ENCODE results near the gene MRPL24. TPM values are rescaled to one million over a fixed set of nuclear protein-coding genes. Genes with fewer than 3 reads are reported as not detected.

MRPL24 gene
- total RNA-seq, 1 experiment from 2014 or later = 85.3 TPM

GRCh38 chr1:156721535-156721934 is 19.4 kb downstream of the MRPL24 start:
- Histone ChIP-seq H3K27me3 (ENCODE audit: insufficient read depth, low read depth) (no peaks in the 10 kb centered on the region), H3K79me2 (ENCODE audit: low read depth) (peaks cover 40% of the 10 kb centered on the region), H3K36me3 (ENCODE audit: low read depth) (peaks cover 21% of the 10 kb centered on the region), H3K4me2 (no peak overlapping the region), H3K27ac (no peak overlapping the region), H4K20me1 (ENCODE audit: insufficient read depth) (peaks cover 33% of the 10 kb centered on the region), H3K4me3 (no peak overlapping the region), H3K9me2 (ENCODE audit: insufficient read depth) (no peaks in the 10 kb centered on the region), H3K9me3 (ENCODE audit: insufficient read depth, low read depth) (no peaks in the 10 kb centered on the region), H3K4me1 (replicated peaks; ENCODE audit: insufficient read depth) (peaks cover 13% of the 10 kb centered on the region), H3F3A (ENCODE audit: insufficient read depth, low read depth) (peaks cover 48% of the 10 kb centered on the region), H2AFZ (no peak overlapping the region)
- TF ChIP-seq EZH2 (IDR thresholded peaks at IDR 0.05; ENCODE audit: low read depth) (no peak), CTCF (conservative IDR thresholded peaks at IDR 0.05) (no peak)
- intact Hi-C loops (cut with micrococcal nuclease; ENCODE audit: unreplicated experiment) = no loop called here
- no TSS peak for BruUV-seq (replicated peaks)
- ChIA-PET CTCF (interaction anchor here (0.9 kb wide), 1 partner anchor 28 kb away, joined by 6 read pairs; no protein-coding TSS in a partner anchor), POLR2A (ENCODE audit: unreplicated experiment) (interaction anchor here (0.7 kb wide), 1 partner anchor 9 kb away, joined by 3 read pairs; no protein-coding TSS in a partner anchor)
- DNase-seq = no peak

GRCh38 chr1:156721131-156721530 is 19.8 kb downstream of the MRPL24 start:
- H3K4me3 ChIP-seq = no peak overlapping the region
- no TSS peak for BruUV-seq (replicated peaks)
- H2AFZ ChIP-seq = no peak overlapping the region
- no peaks in the 10 kb centered on the region for H3K9me2 ChIP-seq (ENCODE audit: insufficient read depth)
- no peaks in the 10 kb centered on the region for H3K27me3 ChIP-seq (ENCODE audit: insufficient read depth, low read depth)
- H3K4me1 ChIP-seq (replicated peaks; ENCODE audit: insufficient read depth) = peaks cover 13% of the 10 kb centered on the region
- peaks cover 46% of the 10 kb centered on the region for H3F3A ChIP-seq (ENCODE audit: insufficient read depth, low read depth)
- ChIA-PET CTCF (no interaction called here), POLR2A (ENCODE audit: unreplicated experiment) (interaction anchor here (0.7 kb wide), 1 partner anchor 8 kb away, joined by 3 read pairs; no protein-coding TSS in a partner anchor)
- H3K79me2 ChIP-seq (ENCODE audit: low read depth) = peaks cover 36% of the 10 kb centered on the region
- no peak for DNase-seq
- H3K9me3 ChIP-seq (ENCODE audit: insufficient read depth, low read depth) = no peaks in the 10 kb centered on the region
- intact Hi-C loops (cut with micrococcal nuclease; ENCODE audit: unreplicated experiment) = no loop called here
- H3K36me3 ChIP-seq (ENCODE audit: low read depth) = peaks cover 21% of the 10 kb centered on the region
- no peak overlapping the region for H3K27ac ChIP-seq
- H4K20me1 ChIP-seq (ENCODE audit: insufficient read depth) = peaks cover 29% of the 10 kb centered on the region
- TF ChIP-seq EZH2 (IDR thresholded peaks at IDR 0.05; ENCODE audit: low read depth) (no peak), CTCF (conservative IDR thresholded peaks at IDR 0.05) (no peak)
- no peak overlapping the region for H3K4me2 ChIP-seq

GRCh38 chr1:156717351-156717750 is 23.5 kb downstream of the MRPL24 start:
- H3K27me3 ChIP-seq (ENCODE audit: insufficient read depth, low read depth) = no peaks in the 10 kb centered on the region
- POLR2A ChIA-PET (ENCODE audit: unreplicated experiment) = interaction anchor here (0.6 kb wide), 1 partner anchor 76 kb away, joined by 5 read pairs; no protein-coding TSS in a partner anchor
- TF ChIP-seq CTCF (conservative IDR thresholded peaks at IDR 0.05) = no peak
- no peak for TF ChIP-seq EZH2 (IDR thresholded peaks at IDR 0.05; ENCODE audit: low read depth)

More at GRCh38 chr1:156717351-156717750, 23.5 kb downstream of the MRPL24 start:
- Histone ChIP-seq H4K20me1 (ENCODE audit: insufficient read depth) (no peaks in the 10 kb centered on the region), H3K79me2 (ENCODE audit: low read depth) (no peaks in the 10 kb centered on the region), H3K27ac (no peak overlapping the region), H2AFZ (no peak overlapping the region), H3K4me1 (replicated peaks; ENCODE audit: insufficient read depth) (peaks cover 16% of the 10 kb centered on the region), H3K9me3 (ENCODE audit: insufficient read depth, low read depth) (no peaks in the 10 kb centered on the region), H3K4me3 (no peak overlapping the region), H3K36me3 (ENCODE audit: low read depth) (no peaks in the 10 kb centered on the region), H3K4me2 (no peak overlapping the region), H3F3A (ENCODE audit: insufficient read depth, low read depth) (peaks cover 51% of the 10 kb centered on the region), H3K9me2 (ENCODE audit: insufficient read depth) (no peaks in the 10 kb centered on the region)
- DNase-seq = no peak
- BruUV-seq (replicated peaks) = no TSS peak
- intact Hi-C loops (cut with micrococcal nuclease; ENCODE audit: unreplicated experiment) = no loop called here
- CTCF ChIA-PET = no interaction called here

All from PC-9 (cell line).